Suprapubic skin (tissue), 4 donors: ENCODE results near the gene RPL4. TPM values are rescaled to one million over a fixed set of nuclear protein-coding genes. Genes with fewer than 3 reads are reported as not detected.

ENCODE experiments used
- DNase-seq, 2 donors: peaks; one replicate each; pipeline ENCODE4 v3.0.0-alpha.2; 2019; ENCODE audit warnings: low spot score in 2 of 2
- H3K27ac ChIP-seq: fragments of 200-600 bp; sonication (generic); one replicate; pipeline ENCODE4 v1.5.1; 2019
- H3K27me3 ChIP-seq: fragments of 200-600 bp; sonication (generic); one replicate; pipeline ENCODE4 v1.5.1; 2019
- H3K36me3 ChIP-seq: fragments of 200-600 bp; sonication (generic); one replicate; pipeline ENCODE4 v1.5.1; 2019
- H3K4me1 ChIP-seq: fragments of 200-600 bp; sonication (generic); one replicate; pipeline ENCODE4 v1.5.1; 2019
- H3K4me3 ChIP-seq: fragments of 200-600 bp; sonication (generic); one replicate; pipeline ENCODE4 v1.5.1; 2019; ENCODE audit warnings: mild to moderate bottlenecking
- H3K9me3 ChIP-seq: fragments of 200-600 bp; sonication (generic); one replicate; pipeline ENCODE4 v1.5.1; 2019
- CTCF ChIP-seq, 2 donors: fragments of 200-600 bp in 1 of 2; fragments of 450-650 bp in 1 of 2; sonication (generic) in 1 of 2; IDR thresholded peaks; one replicate each; pipeline ENCODE4 v1.5.1; 2016 to 2019; ENCODE audit warnings: antibody characterized with exemption in 2 of 2, mild to moderate bottlenecking in 1 of 2, moderate library complexity in 1 of 2
- EP300 ChIP-seq: sonication (generic); formaldehyde crosslinking; IDR thresholded peaks from one replicate; pipeline ENCODE4 v1.6.1; 2017; ENCODE audit warnings: antibody characterized with exemption
- POLR2A ChIP-seq, 2 donors: fragments of 450-650 bp; IDR thresholded peaks; one replicate each; pipeline ENCODE4 v1.6.1; 2017; ENCODE audit warnings: antibody characterized with exemption in 2 of 2, mild to moderate bottlenecking in 2 of 2, moderate library complexity in 2 of 2
- POLR2AphosphoS5 ChIP-seq, 3 donors: sonication (generic); formaldehyde crosslinking; IDR thresholded peaks; one replicate each; pipeline ENCODE4 v1.6.1; 2017; ENCODE audit warnings: antibody characterized with exemption in 3 of 3
- WGBS: methylation state at CpG from one replicate; pipeline ENCODE4 v1.1.5; 2018; 5-methylcytosine and 5-hydroxymethylcytosine counted together
- total RNA-seq, 4 donors: library from RNA; depleted of rRNA; stranded (reverse); fragments of >200 nt; gene quantifications; one replicate each; pipeline ENCODE4 v1.1.0, GENCODE V29; 2016

RPL4 gene
- total RNA-seq, 4 donors from 2014 or later, result 3,240 to 5,495 (median 4,865) TPM

- no peaks in the 10 kb centered on the region for H3K36me3 ChIP-seq
- 50% methylated on average over 1 of the region's 1 CpG for WGBS
- no peaks in the 10 kb centered on the region for H3K9me3 ChIP-seq
- DNase-seq, result no peak
- TF ChIP-seq CTCF (IDR thresholded peaks at IDR 0.05) (no peak), POLR2A (IDR thresholded peaks at IDR 0.05) (no peak), EP300 (no peak), POLR2AphosphoS5 (IDR thresholded peaks at IDR 0.05) (no peak)
- no peaks in the 10 kb centered on the region for H3K27me3 ChIP-seq
- H3K4me1 ChIP-seq, result no peaks in the 10 kb centered on the region
- H3K27ac ChIP-seq, result no peak overlapping the region
- H3K4me3 ChIP-seq, result no peak overlapping the region
Observed at GRCh38 chr15:66452971-66453580, 51.6 kb downstream of the RPL4 start.

- Histone ChIP-seq H3K4me1 (no peaks in the 10 kb centered on the region), H3K36me3 (no peaks in the 10 kb centered on the region), H3K9me3 (no peaks in the 10 kb centered on the region), H3K27ac (no peak overlapping the region), H3K4me3 (no peak overlapping the region), H3K27me3 (no peaks in the 10 kb centered on the region)
- 87% methylated on average over 4 of the region's 4 CpGs for WGBS
- TF ChIP-seq POLR2A (IDR thresholded peaks at IDR 0.05) (no peak), POLR2AphosphoS5 (IDR thresholded peaks at IDR 0.05) (no peak), EP300 (no peak), CTCF (IDR thresholded peaks at IDR 0.05) (no peak)
- DNase-seq, result no peak
Observed at GRCh38 chr15:66452420-66452819, 52.2 kb downstream of the RPL4 start.

Other genes starting within 250 kb of the RPL4 start
- gene DIS3L, start 211.3 kb downstream of the RPL4 start, total RNA-seq, result 10 to 100 TPM; 15.8 to 26.1 (median 21.2) TPM
- gene TIPIN, start 148.2 kb downstream of the RPL4 start, total RNA-seq, result 1 to 10 TPM; 4.8 to 8.2 (median 7.0) TPM
- gene MAP2K1, start 117.9 kb downstream of the RPL4 start, total RNA-seq, result 10 to 100 TPM; 23.6 to 31.0 (median 27.9) TPM
- gene SNAPC5, start 7.1 kb downstream of the RPL4 start, total RNA-seq, result 10 to 100 TPM in 3 of 4 donors, 1 to 10 TPM in 1; 9.9 to 26.8 (median 17.3) TPM
- gene ZWILCH, start 471 bp upstream of the RPL4 start, total RNA-seq, result 1 to 10 TPM; 4.7 to 8.9 (median 5.1) TPM
- gene LCTL, start 61.1 kb upstream of the RPL4 start, total RNA-seq, result under 1 TPM in 1 of 4 donors, not detected in 3; 0.23 TPM
- gene SMAD6, start 197.4 kb upstream of the RPL4 start, total RNA-seq, result 1 to 10 TPM; 2.9 to 7.0 (median 6.9) TPM